Activated effector memory CD4-positive, alpha-beta T cell treated with anti-CD3 and anti-CD28 coated beads, Interleukin-2, amount 50 U/mL, for 16 hours (primary cell): Measurements from ENCODE around the gene NAXD.
A peak's percentile ranks its signal among the peaks of the same experiment; 100 is the strongest.

Source experiments
- DNase-seq: peaks from one replicate; pipeline ENCODE4 v3.0.0-alpha.2; 2020

The NAXD gene

GRCh38 chr13:110669036-110669435, 53.7 kb downstream of the NAXD start:
- DNase-seq, result peak; percentile 33

GRCh38 chr13:110669814-110670213, 54.5 kb downstream of the NAXD start:
- DNase-seq, result peak; percentile 49

GRCh38 chr13:110676595-110677587, 61.5 kb downstream of the NAXD start:
- peak; percentile 71 for DNase-seq

GRCh38 chr13:110677731-110678545, 62.6 kb downstream of the NAXD start:
- no peak for DNase-seq

GRCh38 chr13:110680852-110681251, 65.5 kb downstream of the NAXD start:
- peak; percentile 66 for DNase-seq

GRCh38 chr13:110681868-110682550, 66.7 kb downstream of the NAXD start:
- DNase-seq, result no peak

- DNase-seq, result no peak
Measured at GRCh38 chr13:110682746-110683145, 67.4 kb downstream of the NAXD start.

GRCh38 chr13:110683203-110683883, 68.0 kb downstream of the NAXD start:
- no peak for DNase-seq

- DNase-seq, result no peak
Measured at GRCh38 chr13:110683921-110684320, 68.6 kb downstream of the NAXD start.

GRCh38 chr13:110684388-110685056, 69.2 kb downstream of the NAXD start:
- DNase-seq, result no peak

GRCh38 chr13:110685305-110686020, 70.1 kb downstream of the NAXD start:
- no peak for DNase-seq

- no peak for DNase-seq
Measured at GRCh38 chr13:110687736-110688135, 72.4 kb downstream of the NAXD start.

- no peak for DNase-seq
Measured at GRCh38 chr13:110689041-110689440, 73.7 kb downstream of the NAXD start.
